Measurements from ENCODE around the gene MAML2. TPM values are rescaled to one million over a fixed set of nuclear protein-coding genes. Genes with fewer than 3 reads are reported as not detected.

The MAML2 gene
- total RNA-seq, 1 experiment from 2014 or later = 22.7 TPM

GRCh38 chr11:96150609-96151008 is 192.4 kb downstream of the MAML2 start:
- Mint-ChIP-seq H3K9me3 (ENCODE audit: low read depth, unreplicated experiment) (no peaks in the 10 kb centered on the region), H3K4me3 (ENCODE audit: low read depth, unreplicated experiment) (no peak overlapping the region), H3K27ac (ENCODE audit: unreplicated experiment) (no peak overlapping the region), H3K27me3 (ENCODE audit: unreplicated experiment) (no peaks in the 10 kb centered on the region), H3K36me3 (ENCODE audit: insufficient read depth, unreplicated experiment) (no peaks in the 10 kb centered on the region), H3K4me1 (ENCODE audit: low read depth, unreplicated experiment) (peaks cover 19% of the 10 kb centered on the region)
- no peak for TF ChIP-seq CTCF (IDR thresholded peaks at IDR 0.05; ENCODE audit: unreplicated experiment)
- no TSS peak for BruUV-seq (replicated peaks)
- no peak for DNase-seq
- CTCF ChIA-PET = no interaction called here
- intact Hi-C loops (cut with micrococcal nuclease; ENCODE audit: unreplicated experiment) = no loop called here

GRCh38 chr11:96149743-96150555 is 193.0 kb downstream of the MAML2 start:
- Mint-ChIP-seq H3K36me3 (ENCODE audit: insufficient read depth, unreplicated experiment) (no peaks in the 10 kb centered on the region), H3K4me1 (ENCODE audit: low read depth, unreplicated experiment) (peaks cover 18% of the 10 kb centered on the region), H3K4me3 (ENCODE audit: low read depth, unreplicated experiment) (no peak overlapping the region), H3K27me3 (ENCODE audit: unreplicated experiment) (no peaks in the 10 kb centered on the region), H3K9me3 (ENCODE audit: low read depth, unreplicated experiment) (no peaks in the 10 kb centered on the region), H3K27ac (ENCODE audit: unreplicated experiment) (no peak overlapping the region)
- no peak for TF ChIP-seq CTCF (IDR thresholded peaks at IDR 0.05; ENCODE audit: unreplicated experiment)
- intact Hi-C loops (cut with micrococcal nuclease; ENCODE audit: unreplicated experiment) = no loop called here
- BruUV-seq (replicated peaks) = no TSS peak
- no peak for DNase-seq
- CTCF ChIA-PET = interaction anchor here (0.5 to 0.7 kb wide), 2 partner anchors 19 to 193 kb away, joined by 3 to 4 read pairs; partner anchors contain the start of gene MAML2

GRCh38 chr11:96147906-96148486 is 195.0 kb downstream of the MAML2 start:
- CTCF ChIA-PET = interaction anchor here (0.5 kb wide), 1 partner anchor 92 kb away, joined by 8 read pairs; no protein-coding TSS in a partner anchor
- Mint-ChIP-seq H3K27me3 (ENCODE audit: unreplicated experiment) (no peaks in the 10 kb centered on the region), H3K36me3 (ENCODE audit: insufficient read depth, unreplicated experiment) (no peaks in the 10 kb centered on the region), H3K9me3 (ENCODE audit: low read depth, unreplicated experiment) (no peaks in the 10 kb centered on the region), H3K27ac (ENCODE audit: unreplicated experiment) (no peak overlapping the region), H3K4me1 (ENCODE audit: low read depth, unreplicated experiment) (peaks cover 9% of the 10 kb centered on the region), H3K4me3 (ENCODE audit: low read depth, unreplicated experiment) (no peak overlapping the region)
- intact Hi-C loops (cut with micrococcal nuclease; ENCODE audit: unreplicated experiment) = no loop called here
- TF ChIP-seq CTCF (IDR thresholded peaks at IDR 0.05; ENCODE audit: unreplicated experiment) = no peak
- no TSS peak for BruUV-seq (replicated peaks)
- DNase-seq = no peak

- CTCF ChIA-PET = no interaction called here
- Mint-ChIP-seq H3K27me3 (ENCODE audit: unreplicated experiment) (no peaks in the 10 kb centered on the region), H3K9me3 (ENCODE audit: low read depth, unreplicated experiment) (no peaks in the 10 kb centered on the region), H3K27ac (ENCODE audit: unreplicated experiment) (no peak overlapping the region), H3K36me3 (ENCODE audit: insufficient read depth, unreplicated experiment) (no peaks in the 10 kb centered on the region), H3K4me1 (ENCODE audit: low read depth, unreplicated experiment) (peaks cover 9% of the 10 kb centered on the region), H3K4me3 (ENCODE audit: low read depth, unreplicated experiment) (no peak overlapping the region)
- no TSS peak for BruUV-seq (replicated peaks)
- no peak for DNase-seq
- no peak for TF ChIP-seq CTCF (IDR thresholded peaks at IDR 0.05; ENCODE audit: unreplicated experiment)
- intact Hi-C loops (cut with micrococcal nuclease; ENCODE audit: unreplicated experiment) = no loop called here
Observed at GRCh38 chr11:96147186-96147585, 195.8 kb downstream of the MAML2 start.

Data from Calu3 (cell line).